K562 (cell line): ENCODE results near the gene MLH1. TPM values are rescaled to one million over a fixed set of nuclear protein-coding genes. Genes with fewer than 3 reads are reported as not detected.

ENCODE experiments used
- ARID3A ChIP-seq: IDR thresholded peaks from 2 replicates; pipeline ENCODE4 v1.6.1; 2012; ENCODE audit warnings: low read depth, low read length, improper control_type of control experiment, borderline replicate concordance
- CBFA2T3 ChIP-seq: fragments of 450-650 bp; IDR thresholded peaks from 2 replicates; pipeline ENCODE4 v1.6.1; 2017
- CBX2 ChIP-seq: fragments of 200-600 bp; sonication (generic); IDR thresholded peaks from one replicate; pipeline ENCODE4 v1.6.1; 2012; ENCODE audit warnings: mild to moderate bottlenecking, low read length, inconsistent platforms; ENCODE audit not compliant: insufficient read depth, poor library complexity, severe bottlenecking
- ESRRB ChIP-seq: fragments of 250-450 bp; sonication (Bioruptor Pico); IDR thresholded peaks from 2 replicates; pipeline ENCODE4 v1.5.0; 2020; ENCODE audit warnings: mild to moderate bottlenecking, moderate library complexity, borderline replicate concordance
- FOS ChIP-seq: IDR thresholded peaks from 3 replicates; pipeline ENCODE4 v1.6.1; 2011; ENCODE audit not compliant: insufficient read length; ENCODE audit errors: extremely low read depth
- L3MBTL2 ChIP-seq: fragments of 450-650 bp; IDR thresholded peaks from 2 replicates; pipeline ENCODE4 v1.6.1; 2016; ENCODE audit warnings: mild to moderate bottlenecking, moderate library complexity
- LCOR ChIP-seq: sonication (generic); formaldehyde crosslinking; IDR thresholded peaks from 2 replicates; pipeline ENCODE4 v1.8.0; 2022; ENCODE audit warnings: mild to moderate bottlenecking, missing genetic modification reagents
- MCM7 ChIP-seq, 2 experiments: fragments of 450-650 bp; IDR thresholded peaks; 2 replicates each; pipeline ENCODE4 v1.6.1; 2016 to 2018
- MEF2D ChIP-seq: conservative IDR thresholded peaks from 2 replicates; pipeline ENCODE4 v1.6.1; 2016; ENCODE audit warnings: low read depth, missing genetic modification characterization, missing compliant biosample characterization
- NCOA1 ChIP-seq: fragments of 450-650 bp; IDR thresholded peaks from 2 replicates; pipeline ENCODE4 v1.6.1; 2016; ENCODE audit warnings: low read depth
- NFIC ChIP-seq: fragments of 450-650 bp; IDR thresholded peaks from 2 replicates; pipeline ENCODE4 v1.6.1; 2017; ENCODE audit warnings: mild to moderate bottlenecking, inconsistent platforms
- PCBP1 ChIP-seq: fragments of 200-400 bp; formaldehyde crosslinking; IDR thresholded peaks from 2 replicates; pipeline ENCODE4 v1.6.1; 2018; ENCODE audit warnings: mild to moderate bottlenecking, low read depth, low read length; ENCODE audit not compliant: poor library complexity, severe bottlenecking
- PREB ChIP-seq: sonication (generic); formaldehyde crosslinking; IDR thresholded peaks from 2 replicates; pipeline ENCODE4 v1.8.1; 2023; ENCODE audit warnings: mild to moderate bottlenecking, missing genetic modification reagents
- PYGO2 ChIP-seq: fragments of 450-650 bp; IDR thresholded peaks from 2 replicates; pipeline ENCODE4 v1.6.1; 2016; ENCODE audit warnings: mild to moderate bottlenecking, missing genetic modification characterization, moderate library complexity, missing compliant biosample characterization
- SAP30 ChIP-seq: fragments of 200-600 bp; sonication (generic); IDR thresholded peaks from 2 replicates; pipeline ENCODE4 v1.6.1; 2012; ENCODE audit warnings: borderline replicate concordance, low read depth, mild to moderate bottlenecking, moderate library complexity, low read length, control low read depth, inconsistent platforms; ENCODE audit not compliant: insufficient read depth, poor library complexity, severe bottlenecking
- SIX5 ChIP-seq, 2 experiments: IDR thresholded peaks; 2 replicates each; pipeline ENCODE4 v1.6.1; 2011; ENCODE audit warnings: low read length in 2 of 2, borderline replicate concordance in 1 of 2, low read depth in 1 of 2, mild to moderate bottlenecking in 1 of 2, moderate library complexity in 1 of 2; ENCODE audit not compliant: insufficient read depth in 1 of 2
- SMARCA5 ChIP-seq: fragments of 450-650 bp; IDR thresholded peaks from 2 replicates; pipeline ENCODE4 v1.6.1; 2016
- SMARCC2 ChIP-seq: fragments of 450-650 bp; IDR thresholded peaks from 2 replicates; pipeline ENCODE4 v1.6.1; 2017; ENCODE audit warnings: antibody characterized with exemption, moderate library complexity, mild to moderate bottlenecking, low read depth
- STAT5B ChIP-seq: fragments of 250-450 bp; sonication (Bioruptor Pico); IDR thresholded peaks from 2 replicates; pipeline ENCODE4 v1.8.0; 2021; ENCODE audit warnings: mild to moderate bottlenecking, inconsistent platforms
- ZBTB34 ChIP-seq: fragments of 250-450 bp; sonication (Bioruptor Pico); IDR thresholded peaks from 2 replicates; pipeline ENCODE4 v1.8.0; 2021; ENCODE audit warnings: mild to moderate bottlenecking, moderate library complexity
- ZNF444 ChIP-seq: fragments of 250-450 bp; sonication (Bioruptor Pico); IDR thresholded peaks from 2 replicates; pipeline ENCODE4 v1.4.0; 2020; ENCODE audit warnings: mild to moderate bottlenecking, moderate library complexity
- polyA plus RNA-seq, 8 experiments: library from polyadenylated mRNA; depleted of rRNA in 4 of 8; stranded (reverse) in 5 of 8; unstranded in 3 of 8; fragments of >200 nt; fragmentation: Nextera tagmentation in 2 of 8; fragmentation: Illumina TruSeq in 1 of 8; extraction: Ambion mirVana in 2 of 8; extraction: Trizol in 1 of 8; gene quantifications; 2 replicates each; pipeline versions ENCODE4 v1.2.1 to v1.2.3, GENCODE V29; 2011 to 2014; ENCODE audit warnings: inconsistent platforms in 1 of 8, missing spikeins in 1 of 8
- total RNA-seq, 7 experiments: library from RNA; depleted of rRNA in 6 of 7; stranded (reverse); fragments of >200 nt in 6 of 7; fragmentation: Illumina TruSeq in 2 of 7; extraction: Trizol in 2 of 7; gene quantifications; 2 replicates each; pipeline versions ENCODE4 v1.2.1 to v1.2.3, GENCODE V29; 2011 to 2021; ENCODE audit warnings: low replicate concordance in 1 of 7

Gene MLH1
- total and polyA plus RNA-seq, 9 of the 15 experiments (the other 6 are each of a cell fraction or from before 2014, with no cell fraction given), result 76.4 to 155 (median 117) TPM

GRCh38 chr3:36969540-36970432, 23.5 kb upstream of the MLH1 start (continued):
- no peak for TF ChIP-seq SIX5 (IDR thresholded peaks at IDR 0.05; ENCODE audit: borderline replicate concordance in 1 of 2, insufficient read depth in 1 of 2, low read depth in 1 of 2, low read length in 2 of 2)
- peak; percentile 89 for TF ChIP-seq L3MBTL2
- no peak for TF ChIP-seq ZNF444
- peak; percentile 79; the same call in 1 of the 2 replicates for TF ChIP-seq LCOR (CRISPR knock-in tag)
- TF ChIP-seq MEF2D (tag), result peak; percentile 70
- no peak for TF ChIP-seq PCBP1
- peak; percentile 48 for TF ChIP-seq FOS
- peak; percentile 87 for TF ChIP-seq CBFA2T3
- no peak for TF ChIP-seq PYGO2 (tag)
- TF ChIP-seq ZBTB34 (CRISPR knock-in tag), result no peak
- TF ChIP-seq MCM7 (IDR thresholded peaks at IDR 0.05), result no peak
- no peak for TF ChIP-seq SAP30
- TF ChIP-seq SMARCC2, result peak; percentile 86; the same call in 1 of the 2 replicates
- peak; percentile 32; the same call in 1 of the 2 replicates for TF ChIP-seq NFIC
- no peak for TF ChIP-seq SMARCA5
- no peak for TF ChIP-seq PREB (CRISPR knock-in tag)
- no peak for TF ChIP-seq CBX2
- peak; percentile 98; the same call in 1 of the 2 replicates for TF ChIP-seq ARID3A
- TF ChIP-seq ESRRB (CRISPR knock-in tag), result no peak
- peak; percentile 63 for TF ChIP-seq NCOA1
- TF ChIP-seq STAT5B, result no peak
